ENCODE measurements around the gene DPM1. TPM values are rescaled to one million over a fixed set of nuclear protein-coding genes. Genes with fewer than 3 reads are reported as not detected.

Gene DPM1
- total and polyA plus RNA-seq, 3 donors from 2014 or later, result 44.5 to 71.0 (median 54.3) TPM

DNA sequence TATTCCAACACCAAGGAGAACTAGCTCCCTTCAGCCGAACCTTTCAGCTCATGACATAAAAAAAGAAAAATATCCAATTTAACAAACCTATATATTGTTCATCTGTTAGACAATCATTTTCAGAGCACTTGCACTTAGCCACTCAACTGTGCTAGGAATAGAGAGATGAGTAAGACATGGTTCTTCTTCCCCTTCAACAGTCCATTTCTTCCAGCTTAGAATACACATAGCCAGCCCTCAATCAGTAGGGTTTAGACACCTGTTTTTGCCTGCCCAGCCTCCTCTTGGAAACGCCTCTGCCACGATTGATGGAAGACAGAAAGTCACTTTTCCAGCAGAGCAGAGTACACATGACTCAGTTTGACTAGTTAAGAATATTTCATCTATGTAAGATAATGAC is 48.9 kb downstream of the DPM1 start:
- Histone ChIP-seq H3K9me3 (no peaks in the 10 kb centered on the region), H3K4me3 (no peak overlapping the region), H3K27ac (no peak overlapping the region), H3K36me3 (ENCODE audit: low read depth, missing control alignments) (no peaks in the 10 kb centered on the region), H3K27me3 (no peaks in the 10 kb centered on the region), H3K4me1 (peaks cover 21% of the 10 kb centered on the region)
- WGBS, 2 donors, result 87 to 94% methylated on average over 3 of the region's 3 CpGs
- intact Hi-C loops (cut with DNase I; ENCODE audit: low total_unique reads), result no loop called here
- no peak for TF ChIP-seq POLR2A (IDR thresholded peaks at IDR 0.05)
- TF ChIP-seq, protein P1, sequence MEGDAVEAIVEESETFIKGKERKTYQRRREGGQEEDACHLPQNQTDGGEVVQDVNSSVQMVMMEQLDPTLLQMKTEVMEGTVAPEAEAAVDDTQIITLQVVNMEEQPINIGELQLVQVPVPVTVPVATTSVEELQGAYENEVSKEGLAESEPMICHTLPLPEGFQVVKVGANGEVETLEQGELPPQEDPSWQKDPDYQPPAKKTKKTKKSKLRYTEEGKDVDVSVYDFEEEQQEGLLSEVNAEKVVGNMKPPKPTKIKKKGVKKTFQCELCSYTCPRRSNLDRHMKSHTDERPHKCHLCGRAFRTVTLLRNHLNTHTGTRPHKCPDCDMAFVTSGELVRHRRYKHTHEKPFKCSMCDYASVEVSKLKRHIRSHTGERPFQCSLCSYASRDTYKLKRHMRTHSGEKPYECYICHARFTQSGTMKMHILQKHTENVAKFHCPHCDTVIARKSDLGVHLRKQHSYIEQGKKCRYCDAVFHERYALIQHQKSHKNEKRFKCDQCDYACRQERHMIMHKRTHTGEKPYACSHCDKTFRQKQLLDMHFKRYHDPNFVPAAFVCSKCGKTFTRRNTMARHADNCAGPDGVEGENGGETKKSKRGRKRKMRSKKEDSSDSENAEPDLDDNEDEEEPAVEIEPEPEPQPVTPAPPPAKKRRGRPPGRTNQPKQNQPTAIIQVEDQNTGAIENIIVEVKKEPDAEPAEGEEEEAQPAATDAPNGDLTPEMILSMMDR (IDR thresholded peaks at IDR 0.05), result no peak
- no peak for DNase-seq

- H3K27me3 ChIP-seq, result no peaks in the 10 kb centered on the region
- DNase-seq, result no peak
- intact Hi-C loops (cut with DNase I; ENCODE audit: low total_unique reads), result no loop called here
- H3K27ac ChIP-seq, result no peak overlapping the region
- WGBS, 2 donors, result 70 to 76% methylated on average over 6 of the region's 6 CpGs
- TF ChIP-seq POLR2A (IDR thresholded peaks at IDR 0.05), result no peak
- TF ChIP-seq, protein P1 (IDR thresholded peaks at IDR 0.05), result no peak
- H3K9me3 ChIP-seq, result no peaks in the 10 kb centered on the region
- no peak overlapping the region for H3K4me3 ChIP-seq
- H3K4me1 ChIP-seq, result peaks cover 10% of the 10 kb centered on the region
- H3K36me3 ChIP-seq (ENCODE audit: low read depth, missing control alignments), result no peaks in the 10 kb centered on the region
Observed at GRCh38 chr20:50904067-50904570, 54.2 kb downstream of the DPM1 start.

DNA sequence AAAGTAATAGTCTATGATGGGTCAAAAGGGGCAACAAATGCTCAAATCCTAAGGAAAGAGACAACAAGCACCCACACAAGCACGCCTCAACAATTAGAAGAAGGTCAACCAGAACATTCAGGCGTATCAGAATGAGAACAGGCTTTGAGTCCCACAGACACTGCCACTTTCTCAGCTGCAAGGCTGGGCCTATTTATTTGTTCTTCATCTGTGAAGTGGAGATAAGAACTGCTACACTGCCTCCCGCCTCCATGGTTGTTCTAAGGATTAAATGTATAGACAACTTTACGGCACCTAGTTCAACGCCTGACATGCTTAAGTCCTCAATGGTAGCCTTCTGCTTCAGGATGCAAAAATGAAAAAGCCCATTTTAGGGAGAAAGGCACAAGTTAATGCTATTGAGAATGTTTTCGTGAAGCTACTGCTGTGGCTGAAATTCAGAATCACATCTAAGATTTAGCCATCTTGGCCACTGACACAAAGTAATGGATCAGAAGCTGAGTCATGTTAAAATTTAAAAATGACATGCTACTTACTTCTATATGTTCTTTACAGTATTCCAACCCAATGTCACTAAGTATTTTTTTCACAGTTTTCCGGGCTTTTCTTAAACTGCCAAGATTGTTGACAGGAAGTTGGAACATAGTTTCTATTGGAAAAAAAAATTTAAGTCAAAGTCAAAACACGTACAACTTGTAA is 54.8 kb downstream of the DPM1 start:
- H3K27ac ChIP-seq, result no peak overlapping the region
- H3K4me3 ChIP-seq, result no peak overlapping the region
- H3K9me3 ChIP-seq, result no peaks in the 10 kb centered on the region
- TF ChIP-seq POLR2A (IDR thresholded peaks at IDR 0.05), result no peak
- TF ChIP-seq, protein P1 (IDR thresholded peaks at IDR 0.05), result no peak
- intact Hi-C loops (cut with DNase I; ENCODE audit: low total_unique reads), result no loop called here
- 59 to 78% methylated on average over 8 of the region's 8 CpGs for WGBS, 2 donors
- no peak for DNase-seq
- H3K27me3 ChIP-seq, result no peaks in the 10 kb centered on the region
- no peaks in the 10 kb centered on the region for H3K36me3 ChIP-seq (ENCODE audit: low read depth, missing control alignments)
- H3K4me1 ChIP-seq, result peaks cover 10% of the 10 kb centered on the region

DNA sequence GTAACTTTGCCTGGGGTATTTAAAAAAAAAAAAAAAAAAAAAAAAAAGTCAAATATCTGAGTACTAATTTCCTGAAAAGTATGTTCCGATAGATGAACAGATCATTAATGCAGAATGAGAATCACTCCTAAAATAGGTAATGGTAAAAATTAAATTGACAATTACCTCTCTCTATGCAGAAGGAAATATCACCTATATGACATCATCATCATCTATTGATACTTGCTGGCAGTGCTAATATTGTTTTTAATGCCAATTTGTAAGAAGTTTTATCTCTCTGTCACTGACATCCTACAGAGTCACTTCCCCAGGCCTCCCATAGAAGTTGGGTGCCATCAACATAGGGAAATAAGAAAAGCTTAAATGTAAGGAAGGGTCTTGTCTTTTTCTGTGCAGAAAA is 57.0 kb downstream of the DPM1 start:
- Histone ChIP-seq H3K4me3 (no peak overlapping the region), H3K27me3 (no peaks in the 10 kb centered on the region), H3K36me3 (ENCODE audit: low read depth, missing control alignments) (no peaks in the 10 kb centered on the region), H3K27ac (no peak overlapping the region), H3K4me1 (peaks cover 10% of the 10 kb centered on the region), H3K9me3 (no peaks in the 10 kb centered on the region)
- whole genome bisulfite sequencing, 2 donors, result 90 to 93% methylated on average over 1 of the region's 1 CpG
- no peak for DNase-seq
- TF ChIP-seq, protein P1 (IDR thresholded peaks at IDR 0.05), result no peak
- TF ChIP-seq POLR2A (IDR thresholded peaks at IDR 0.05), result no peak
- intact Hi-C loops (cut with DNase I; ENCODE audit: low total_unique reads), result no loop called here

GRCh38 chr20:50900261-50900660 is 58.1 kb downstream of the DPM1 start:
- H3K9me3 ChIP-seq, result no peaks in the 10 kb centered on the region
- no peaks in the 10 kb centered on the region for H3K27me3 ChIP-seq
- no peaks in the 10 kb centered on the region for H3K36me3 ChIP-seq (ENCODE audit: low read depth, missing control alignments)
- H3K27ac ChIP-seq, result no peak overlapping the region
- intact Hi-C loops (cut with DNase I; ENCODE audit: low total_unique reads), result no loop called here
- peaks cover 10% of the 10 kb centered on the region for H3K4me1 ChIP-seq
- TF ChIP-seq POLR2A (IDR thresholded peaks at IDR 0.05), result no peak
- TF ChIP-seq, protein P1 (IDR thresholded peaks at IDR 0.05), result no peak
- DNase-seq, result no peak
- WGBS, 2 donors, result 95 to 96% methylated on average over 7 of the region's 7 CpGs
- no peak overlapping the region for H3K4me3 ChIP-seq

All from testis (tissue), 3 donors.